ENCODE data around the gene TSPAN14. TPM values are rescaled to one million over a fixed set of nuclear protein-coding genes. Genes with fewer than 3 reads are reported as not detected.
A peak's percentile ranks its signal among the peaks of the same experiment; 100 is the strongest.

Gene TSPAN14
- polyA plus RNA-seq, 3 donors, result 123 to 160 (median 146) TPM

DNA sequence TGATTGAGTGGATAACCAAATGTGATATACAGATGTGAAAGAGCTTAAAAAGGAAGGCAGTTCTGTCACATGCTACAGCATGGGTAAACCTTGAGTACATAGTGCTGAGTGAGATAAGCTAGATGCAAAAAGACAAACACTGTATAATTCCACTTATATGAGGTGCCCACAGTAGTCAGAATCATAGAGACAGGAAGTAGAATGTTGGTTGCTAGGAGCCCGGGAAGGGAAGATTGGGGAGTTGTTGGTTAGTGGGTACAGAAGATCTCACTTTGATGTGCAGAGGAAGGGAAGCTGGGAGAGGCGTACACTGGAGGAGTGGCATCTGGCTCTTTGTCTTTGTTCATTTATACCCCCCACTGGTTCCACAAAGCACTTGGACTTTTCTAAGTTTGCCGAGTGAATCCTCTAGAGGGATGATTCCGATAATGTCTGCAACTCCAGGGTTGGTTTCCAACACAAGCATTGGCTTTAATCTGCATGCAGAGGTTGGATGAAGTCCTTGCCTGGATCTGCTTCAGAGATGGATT lies 39.5 kb downstream of the TSPAN14 start:
- H3K4me1 Mint-ChIP-seq, result peaks cover 99% of the 10 kb centered on the region
- peaks cover 18 to 37% of the 10 kb centered on the region in 2 donors for H3K36me3 ChIP-seq (replicated peaks in 1 of 2; ENCODE audit: control insufficient read depth in 1 of 2, insufficient read depth in 2 of 2, low read length in 2 of 2)
- H2AFZ ChIP-seq (ENCODE audit: insufficient read depth, low read depth, low read length, poor library complexity, severe bottlenecking), result no peak overlapping the region
- H3K9ac ChIP-seq (ENCODE audit: insufficient read depth, low read length, poor library complexity, severe bottlenecking), result no peak overlapping the region
- no peak for TF ChIP-seq CTCF (IDR thresholded peaks at IDR 0.05)
- peak overlapping the region; percentile 54 for H3K4me2 ChIP-seq (replicated peaks; ENCODE audit: extremely low read depth, low read length, poor library complexity, severe bottlenecking)
- peaks cover 0 to 2% (median 0%) of the 10 kb centered on the region in 3 donors for H3K27me3 Mint-ChIP-seq (ENCODE audit: low read depth in 3 of 3)
- H3K27me3 ChIP-seq (ENCODE audit: control insufficient read depth in 2 of 2, insufficient read depth in 2 of 2, low read length in 2 of 2), result no peaks in the 10 kb centered on the region
- peaks cover 69 to 78% of the 10 kb centered on the region in 2 donors for H3K36me3 Mint-ChIP-seq
- WGBS (ENCODE audit: insufficient coverage), result 30% methylated on average over 2 of the region's 4 CpGs
- H3K9me3 ChIP-seq (replicated peaks in 1 of 2; ENCODE audit: control insufficient read depth in 1 of 2, insufficient read depth in 1 of 2, low read length in 2 of 2), result no peaks in the 10 kb centered on the region
- H3K27ac ChIP-seq (ENCODE audit: low read depth in 1 of 2, low read length in 2 of 2), result peak overlapping the region; percentile 67 to 72
- DNase-seq, result peak in 2 of 3 donors; percentile 38 to 45
- H3K9me3 Mint-ChIP-seq, result peaks cover 0 to 12% (median 0%) of the 10 kb centered on the region in 7 donors
- peaks cover 99% of the 10 kb centered on the region for H3K79me2 ChIP-seq (ENCODE audit: insufficient read depth, low read length)
- H3K4me1 ChIP-seq (ENCODE audit: control insufficient read depth in 1 of 2, insufficient read depth in 2 of 2, low read length in 2 of 2), result peaks cover 96 to 100% of the 10 kb centered on the region in 2 donors
- peak overlapping the region; percentile 70 to 97 (median 87) for H3K27ac Mint-ChIP-seq
- H3K4me3 ChIP-seq (replicated peaks in 1 of 3; ENCODE audit: low read depth in 2 of 3, low read length in 3 of 3), result peak overlapping the region in 1 of 3 experiments; percentile 48
- H4K20me1 ChIP-seq (ENCODE audit: insufficient read depth, low read length), result peaks cover 57% of the 10 kb centered on the region
- intact Hi-C loops (cut with micrococcal nuclease), result no loop called here
- H3K4me3 Mint-ChIP-seq, result peak overlapping the region; percentile 17 to 29

GRCh38 chr10:80496555-80497172 lies 42.6 kb downstream of the TSPAN14 start:
- Histone ChIP-seq H3K9ac (ENCODE audit: insufficient read depth, low read length, poor library complexity, severe bottlenecking) (no peak overlapping the region), H3K4me3 (replicated peaks in 1 of 3; ENCODE audit: low read depth in 2 of 3, low read length in 3 of 3) (peak overlapping the region in 1 of 3 experiments; percentile 36), H3K4me2 (replicated peaks; ENCODE audit: extremely low read depth, low read length, poor library complexity, severe bottlenecking) (peak overlapping the region; percentile 52), H4K20me1 (ENCODE audit: insufficient read depth, low read length) (peaks cover 49% of the 10 kb centered on the region), H3K36me3 (replicated peaks in 1 of 2; ENCODE audit: control insufficient read depth in 1 of 2, insufficient read depth in 2 of 2, low read length in 2 of 2) (peaks cover 0 to 15% of the 10 kb centered on the region in 2 donors), H3K4me1 (ENCODE audit: control insufficient read depth in 1 of 2, insufficient read depth in 2 of 2, low read length in 2 of 2) (peaks cover 96 to 100% of the 10 kb centered on the region in 2 donors), H3K9me3 (replicated peaks in 1 of 2; ENCODE audit: control insufficient read depth in 1 of 2, insufficient read depth in 1 of 2, low read length in 2 of 2) (no peaks in the 10 kb centered on the region), H2AFZ (ENCODE audit: insufficient read depth, low read depth, low read length, poor library complexity, severe bottlenecking) (no peak overlapping the region), H3K27me3 (ENCODE audit: control insufficient read depth in 2 of 2, insufficient read depth in 2 of 2, low read length in 2 of 2) (no peaks in the 10 kb centered on the region), H3K27ac (ENCODE audit: low read depth in 1 of 2, low read length in 2 of 2) (peak overlapping the region; percentile 92 to 95), H3K79me2 (ENCODE audit: insufficient read depth, low read length) (peaks cover 88% of the 10 kb centered on the region)
- intact Hi-C loops (cut with micrococcal nuclease), result no loop called here
- peaks cover 0 to 6% (median 0%) of the 10 kb centered on the region in 7 donors for H3K9me3 Mint-ChIP-seq
- no peak for DNase-seq
- H3K27ac Mint-ChIP-seq, result peak overlapping the region; percentile 94 to 99 (median 97)
- no peak for TF ChIP-seq CTCF (IDR thresholded peaks at IDR 0.05)
- peaks cover 54 to 55% of the 10 kb centered on the region in 2 donors for H3K36me3 Mint-ChIP-seq
- H3K4me1 Mint-ChIP-seq, result peaks cover 99% of the 10 kb centered on the region
- no CpG with 5 or more reads among the region's 4 CpGs for WGBS (ENCODE audit: insufficient coverage)
- H3K4me3 Mint-ChIP-seq, result peak overlapping the region in 1 of 2 donors; percentile 50
- H3K27me3 Mint-ChIP-seq (ENCODE audit: low read depth in 3 of 3), result no peaks in the 10 kb centered on the region

Measured in CD14-positive monocyte (primary cell).